HG02623 (cell line): ENCODE data around the gene MYO1D.
"Not testable (repeated sequence)": the region's sequence is repeated elsewhere in the genome, so short reads cannot be mapped to it uniquely, and the experiment has no call there.

ENCODE experiments used
- ATAC-seq: cut with Tn5 transposase; IDR thresholded peaks from one replicate; pipeline ENCODE4 v1.9.1; 2021; ENCODE audit warnings: moderate library complexity; ENCODE audit not compliant: unreplicated experiment

MYO1D gene

DNA sequence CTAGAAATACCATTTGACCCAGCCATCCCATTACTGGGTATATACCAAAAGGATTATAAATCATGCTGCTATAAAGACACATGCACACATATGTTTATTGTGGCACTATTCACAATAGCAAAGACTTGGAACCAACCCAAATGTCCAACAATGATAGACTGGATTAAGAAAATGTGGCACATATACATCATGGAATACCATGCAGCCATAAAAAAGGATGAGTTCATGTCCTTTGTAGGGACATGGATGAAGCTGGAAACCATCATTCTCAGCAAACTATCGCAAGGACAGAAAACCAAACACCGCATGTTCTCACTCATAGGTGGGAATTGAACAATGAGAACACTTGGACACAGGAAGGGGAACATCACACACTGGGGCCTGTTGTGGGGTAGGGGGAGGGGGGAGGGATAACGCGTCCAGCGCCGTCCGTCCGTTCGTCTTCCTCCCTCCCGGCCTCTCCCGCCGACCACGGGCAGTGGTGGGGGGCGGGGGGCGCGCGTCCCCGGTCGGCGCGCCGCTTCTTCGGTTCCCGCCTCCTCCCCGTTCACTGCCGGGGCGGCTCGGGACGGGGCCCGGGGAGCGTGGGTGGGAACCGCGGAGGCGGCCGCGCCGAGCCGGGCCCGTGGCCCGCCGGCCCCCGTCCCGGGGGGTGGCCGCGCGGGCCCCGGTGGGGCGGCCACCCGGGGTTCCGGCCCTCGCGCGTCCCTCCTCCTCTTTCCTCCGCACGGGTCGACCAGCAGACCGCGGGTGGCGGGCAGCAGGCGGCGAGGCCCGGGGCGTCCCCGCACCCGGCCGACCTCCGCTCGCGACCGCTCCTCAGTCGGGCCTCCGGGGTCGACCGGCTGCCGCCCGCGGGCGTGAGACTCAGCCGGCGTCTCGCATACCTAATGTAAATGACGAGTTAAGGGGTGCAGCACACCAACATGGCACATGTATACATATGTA, 54.7 kb downstream of the MYO1D start:
- ATAC-seq, result not testable (repeated sequence)

DNA sequence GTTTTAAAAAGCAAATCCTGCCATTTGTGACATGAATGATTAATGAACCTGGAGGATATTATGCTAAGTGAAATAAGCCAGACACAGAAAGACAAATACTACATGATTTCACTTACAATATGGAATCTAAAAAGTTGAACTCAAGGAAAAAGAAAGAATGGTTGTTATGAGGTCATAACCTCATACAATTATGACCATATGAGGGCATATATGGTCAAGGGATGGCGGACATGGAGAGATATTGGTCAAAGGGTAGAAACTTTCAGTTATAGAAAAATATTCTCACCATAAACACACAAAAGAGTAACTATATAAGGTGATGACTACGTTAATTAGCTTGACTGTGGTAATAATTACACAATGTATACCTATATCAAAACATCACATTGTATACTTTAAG, 56.5 kb downstream of the MYO1D start:
- ATAC-seq, result no peak

DNA sequence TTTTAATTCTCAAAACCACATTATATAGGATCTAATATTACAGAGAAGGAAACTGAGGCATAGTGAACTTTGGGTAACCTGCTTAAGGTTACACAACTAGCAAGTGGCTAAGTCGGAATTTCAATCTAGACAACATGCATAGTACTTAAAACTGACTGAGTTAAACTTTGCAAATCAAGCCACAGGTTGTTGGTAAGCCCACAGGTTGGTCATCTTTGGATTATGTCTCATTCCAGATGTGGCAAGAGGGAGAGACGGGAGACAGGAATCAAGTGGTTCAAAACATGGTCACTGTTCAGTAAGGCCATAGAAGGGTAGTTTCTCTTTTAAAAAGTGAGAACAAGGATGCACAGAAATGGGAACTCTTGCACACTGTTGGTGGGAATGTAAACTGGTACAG, 57.1 kb downstream of the MYO1D start:
- ATAC-seq, result no peak

DNA sequence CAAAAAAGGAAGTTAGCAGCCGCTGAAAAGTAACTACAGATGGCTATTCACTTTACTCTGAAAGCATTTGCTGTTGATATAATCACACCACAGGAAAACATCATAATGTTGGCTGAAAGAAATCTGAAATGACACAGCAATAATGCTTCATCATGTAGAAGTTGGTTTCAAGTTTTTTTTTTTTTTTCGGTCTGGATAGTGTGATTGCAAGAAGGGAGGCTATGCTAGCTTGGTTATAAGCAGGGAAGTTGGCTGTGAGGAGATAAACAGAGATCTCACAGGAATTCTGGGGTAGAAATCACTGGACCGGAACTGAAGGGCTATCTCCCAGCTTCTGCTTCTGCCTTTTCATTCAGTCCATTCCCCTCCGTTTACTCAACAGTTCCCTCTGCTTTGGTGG, 57.9 kb downstream of the MYO1D start:
- ATAC-seq, result no peak

DNA sequence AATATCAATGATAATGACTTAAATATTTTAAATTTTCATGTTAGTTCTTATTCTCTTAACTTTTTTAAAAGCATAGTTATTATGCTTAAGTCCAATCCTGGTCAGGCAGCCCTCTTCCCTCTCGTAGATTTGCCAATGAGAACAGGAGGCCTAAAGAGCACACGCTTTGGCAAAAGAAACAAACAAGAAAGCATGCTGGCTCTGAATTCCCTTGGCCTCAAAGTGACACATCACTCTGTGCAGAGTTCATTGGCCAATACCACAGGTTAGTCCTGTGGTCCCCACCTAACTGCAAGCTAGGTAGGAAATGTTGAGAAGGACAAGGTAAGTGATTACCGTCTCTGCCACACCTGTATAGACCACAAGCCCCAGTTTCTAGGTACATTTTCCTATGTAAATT, 61.5 kb downstream of the MYO1D start:
- no peak for ATAC-seq

DNA sequence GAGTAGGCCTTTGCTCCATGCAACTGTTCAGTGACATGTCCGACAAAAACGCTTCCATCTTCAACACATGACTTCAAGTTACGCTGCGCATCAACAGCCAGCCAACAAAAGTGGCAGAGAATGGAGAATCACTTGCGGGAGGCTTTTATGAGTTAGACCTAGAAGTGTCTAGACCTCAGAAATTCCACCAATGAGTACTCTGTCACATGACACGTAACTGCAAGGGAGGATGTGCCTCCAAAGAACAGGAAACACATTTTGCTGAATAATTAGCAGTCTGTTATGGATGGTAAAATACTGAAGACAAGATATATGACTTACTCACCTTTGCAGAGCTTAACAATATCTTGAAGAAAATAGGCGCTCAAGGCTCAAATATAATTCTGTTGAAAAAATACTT, 62.1 kb downstream of the MYO1D start:
- no peak for ATAC-seq

DNA sequence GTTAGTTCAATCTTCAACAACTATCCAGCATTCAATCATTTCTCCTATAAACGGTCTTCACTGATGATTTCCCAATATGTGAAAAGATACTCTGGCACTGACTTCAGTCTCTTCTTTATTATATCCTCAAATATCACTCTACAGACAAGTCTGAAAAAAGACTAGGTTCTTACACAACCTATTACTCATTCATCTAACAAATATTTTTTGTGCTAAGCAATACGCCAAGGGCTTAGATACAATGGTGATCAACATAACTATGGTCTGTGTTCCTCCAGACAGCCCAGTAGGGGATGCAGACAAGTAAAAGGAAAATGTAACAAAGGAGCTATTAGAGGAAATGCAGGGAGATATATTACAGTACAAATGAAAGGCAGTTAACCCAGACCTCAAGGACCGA, 63.9 kb downstream of the MYO1D start:
- ATAC-seq, result no peak

DNA sequence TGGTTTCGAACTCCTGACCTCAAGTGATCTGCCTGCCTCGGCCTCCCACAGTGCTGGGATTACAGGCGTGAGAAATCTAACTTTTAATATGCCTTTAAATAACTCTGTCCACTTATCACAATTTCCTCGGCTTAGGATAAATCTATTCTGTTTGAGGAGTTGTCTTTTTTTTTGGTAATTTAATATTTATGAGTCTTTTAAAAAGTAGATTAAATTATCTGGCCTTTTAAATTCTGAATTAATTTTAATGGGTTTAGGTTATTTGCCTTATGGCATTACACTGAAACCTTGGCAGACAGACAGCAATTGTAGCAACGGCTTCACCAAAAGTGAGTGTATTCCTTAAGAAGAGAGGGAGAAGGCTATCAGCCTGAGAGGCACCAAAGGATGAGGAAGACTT, 66.2 kb downstream of the MYO1D start:
- ATAC-seq, result no peak

DNA sequence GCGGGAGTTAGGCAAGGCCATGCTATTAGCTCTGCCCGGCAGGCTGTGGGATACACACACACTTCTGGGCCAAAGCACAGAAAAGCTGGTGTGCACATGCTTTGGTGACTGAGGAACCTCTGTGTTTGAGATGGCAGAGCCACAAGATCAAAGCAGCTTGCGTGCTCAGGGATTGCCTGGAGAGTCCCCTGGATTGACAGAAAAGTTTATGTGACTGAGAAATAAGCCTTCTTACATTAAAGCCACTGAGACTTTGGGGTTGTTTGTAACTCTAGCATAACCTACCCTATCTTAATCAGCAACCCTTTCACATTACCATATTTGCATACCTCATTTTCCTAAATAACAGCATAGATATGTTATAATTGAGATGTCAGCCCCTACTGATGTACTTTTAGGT, 69.3 kb downstream of the MYO1D start:
- ATAC-seq, result no peak

DNA sequence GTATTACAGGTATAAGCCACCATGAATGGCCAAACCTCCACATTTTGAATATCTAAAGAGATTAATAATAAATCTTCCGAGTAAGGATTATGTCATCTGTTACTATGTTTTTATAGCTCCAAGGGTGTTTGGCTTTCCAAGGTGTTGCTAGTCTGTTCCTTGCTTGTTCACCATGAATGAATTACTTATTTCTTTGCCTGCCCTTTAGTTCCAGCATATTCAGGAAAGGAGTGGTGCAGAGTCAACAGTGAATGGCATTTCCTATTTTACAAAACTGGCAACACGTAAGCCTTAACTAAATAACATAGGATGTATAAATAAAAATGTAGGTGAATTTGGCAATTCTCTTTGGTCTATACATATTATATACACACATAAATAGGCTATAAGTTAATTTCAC, 70.3 kb downstream of the MYO1D start:
- ATAC-seq, result no peak

DNA sequence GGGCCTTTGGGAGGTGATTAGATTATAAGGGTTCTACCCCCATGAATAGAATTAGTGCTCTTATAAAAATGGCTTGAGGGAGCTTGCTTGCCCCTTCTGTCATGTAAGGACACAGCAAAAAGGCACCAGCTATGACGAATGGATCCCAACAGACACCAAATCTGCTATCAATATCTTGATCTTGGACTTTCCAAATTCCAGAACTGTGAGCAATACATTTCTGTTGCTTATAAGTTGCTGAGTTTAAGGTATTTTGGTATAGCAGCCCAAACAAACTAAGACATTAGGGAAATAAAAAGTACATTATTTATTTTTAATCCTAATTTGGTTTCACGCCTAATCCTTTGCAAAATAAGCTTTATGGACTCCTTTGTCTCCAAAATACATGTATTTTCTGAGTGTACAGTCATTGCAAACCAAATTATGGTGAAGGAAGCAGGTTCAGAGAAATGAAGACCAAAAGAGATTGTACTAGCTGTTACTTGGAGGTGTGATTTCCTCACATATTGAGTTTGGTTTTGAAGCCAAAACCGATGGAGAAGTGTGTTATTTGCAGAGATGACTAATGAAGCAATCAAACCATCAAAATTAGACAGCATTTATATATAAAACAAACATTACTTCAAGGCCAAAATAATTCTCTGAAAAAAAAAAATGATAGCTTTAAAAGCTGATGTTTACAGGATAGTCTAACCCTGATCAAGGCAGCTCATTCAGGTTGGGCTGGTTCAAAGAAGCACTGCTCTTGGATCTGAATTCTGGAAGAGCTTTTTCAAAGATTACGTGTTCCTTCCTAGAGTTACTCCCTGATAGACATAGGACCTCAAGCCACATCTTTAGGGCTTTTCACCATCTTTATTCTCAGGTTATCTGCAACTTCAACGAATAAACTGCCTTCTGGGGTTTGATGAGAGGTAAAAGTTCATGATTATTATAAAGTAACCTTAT, 71.6 kb downstream of the MYO1D start:
- ATAC-seq, result no peak

DNA sequence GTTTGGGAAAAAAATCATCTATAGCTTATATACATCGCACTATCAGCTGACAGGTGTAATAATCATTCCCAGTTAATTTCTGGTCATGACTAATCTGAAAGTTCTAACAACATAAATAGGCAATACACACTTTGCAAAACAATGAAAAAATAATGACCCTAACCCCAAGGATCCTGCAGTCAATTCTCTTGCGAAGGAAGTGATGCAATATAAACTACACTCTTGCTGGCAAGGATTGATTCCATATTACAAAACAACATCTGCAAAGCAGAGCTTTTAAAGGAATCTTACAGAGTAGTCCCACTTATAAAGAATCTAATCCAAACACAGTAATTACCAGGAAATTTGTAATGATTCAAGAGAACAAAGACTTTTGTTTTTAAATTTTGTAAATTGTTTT, 73.4 kb downstream of the MYO1D start:
- no peak for ATAC-seq

DNA sequence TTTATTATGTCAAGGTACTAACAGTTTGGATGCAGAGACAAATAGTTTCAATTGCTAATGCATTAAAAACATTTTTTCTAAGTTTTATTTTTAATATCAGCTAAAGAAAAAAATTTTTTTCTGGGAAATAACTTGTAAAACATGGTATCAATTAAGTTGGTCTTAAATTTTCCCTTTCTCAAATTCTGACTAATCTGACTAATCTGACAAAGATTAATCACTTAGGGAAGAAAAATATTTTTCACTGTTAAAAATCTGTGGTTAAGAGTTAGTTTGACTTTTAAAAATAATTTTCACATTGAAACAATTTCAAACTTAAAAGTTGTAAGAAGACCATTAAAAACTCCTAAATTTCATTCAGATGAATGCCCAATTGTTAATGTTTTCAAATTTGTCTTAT, 74.6 kb downstream of the MYO1D start:
- no peak for ATAC-seq

DNA sequence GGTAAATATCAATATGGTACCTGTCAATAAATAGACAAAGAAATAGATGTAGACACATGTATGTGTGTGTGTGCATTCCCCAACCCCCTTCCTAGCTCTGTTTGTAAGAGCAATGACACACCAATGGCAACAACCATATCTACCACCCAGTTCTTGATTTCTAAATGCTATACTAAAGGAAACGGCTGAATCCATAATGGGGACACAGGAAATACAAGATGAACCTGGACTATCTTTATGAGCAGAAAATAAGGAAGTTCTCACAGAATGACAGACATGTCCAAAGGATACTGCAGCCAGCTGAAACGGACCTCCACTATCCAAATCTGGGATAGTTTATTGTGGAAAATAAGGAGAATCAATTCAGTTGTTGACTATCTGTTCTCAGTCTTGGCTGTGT, 75.3 kb downstream of the MYO1D start:
- ATAC-seq, result no peak

DNA sequence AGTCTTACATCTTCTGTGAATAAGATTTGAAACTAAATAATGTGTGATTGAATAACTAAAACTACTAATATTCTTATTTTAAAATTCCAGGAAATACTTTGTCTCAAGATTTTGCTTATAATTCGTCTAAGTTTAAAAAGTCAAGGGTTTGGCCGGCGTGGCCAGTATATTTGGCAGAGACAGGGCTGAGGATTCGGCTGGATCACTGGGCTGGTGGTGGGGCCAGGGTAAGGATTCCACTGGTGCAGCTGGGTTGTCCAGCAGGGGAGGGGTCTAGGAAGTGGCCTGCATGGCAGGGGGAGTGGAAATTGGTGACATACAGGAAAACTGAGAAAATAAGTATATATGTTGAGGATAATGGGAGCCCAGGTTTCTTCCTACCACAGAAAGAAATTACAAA, 75.7 kb downstream of the MYO1D start:
- no peak for ATAC-seq

DNA sequence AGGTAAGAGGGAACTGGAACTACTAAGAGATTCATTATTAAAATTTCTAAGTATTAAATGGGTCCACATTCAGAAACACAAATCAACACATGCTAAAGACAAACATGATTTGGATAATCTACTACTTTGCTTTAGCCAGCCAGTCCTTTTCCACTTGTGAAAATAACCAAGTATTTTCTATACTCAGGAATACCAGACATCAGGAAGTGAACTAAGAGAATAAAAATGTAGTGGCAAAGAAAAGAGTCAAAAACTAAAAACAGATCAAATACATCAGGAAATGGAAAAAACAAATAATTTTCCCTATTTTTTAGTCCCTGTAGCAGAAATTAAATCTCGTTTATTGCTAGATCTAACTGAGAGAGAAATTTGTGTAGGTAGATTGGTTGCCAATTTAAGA, 78.0 kb downstream of the MYO1D start:
- ATAC-seq, result no peak

DNA sequence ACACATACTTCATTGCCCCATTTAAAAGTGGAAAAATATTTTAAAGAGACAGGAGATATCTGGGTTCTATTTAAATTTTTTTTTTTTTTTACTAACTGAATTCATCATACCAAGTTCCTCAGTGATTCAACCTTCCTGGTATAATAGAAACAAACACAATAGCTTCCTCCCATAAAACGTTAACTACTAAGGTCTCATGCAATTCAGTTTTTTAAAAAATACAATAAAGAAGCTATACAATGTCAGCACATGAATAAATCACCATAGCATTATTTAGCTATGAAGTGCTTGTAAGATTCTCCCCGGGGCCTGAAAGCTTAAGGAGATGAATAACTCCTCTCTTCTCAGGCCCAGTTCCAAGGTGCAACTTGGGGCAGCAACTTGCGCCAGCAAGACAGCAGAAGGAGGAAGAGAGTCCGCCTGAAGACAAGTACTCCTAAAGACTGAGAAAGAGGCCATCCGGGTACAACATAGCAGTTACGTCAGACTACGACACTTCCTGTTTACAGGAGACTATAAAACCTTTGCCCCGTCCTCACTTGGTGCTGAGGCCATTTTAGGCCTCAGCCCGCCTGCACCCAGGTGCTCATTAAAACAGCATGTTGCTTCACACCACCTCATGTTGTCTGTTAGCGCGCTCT, 81.5 kb downstream of the MYO1D start:
- ATAC-seq, result no peak

DNA sequence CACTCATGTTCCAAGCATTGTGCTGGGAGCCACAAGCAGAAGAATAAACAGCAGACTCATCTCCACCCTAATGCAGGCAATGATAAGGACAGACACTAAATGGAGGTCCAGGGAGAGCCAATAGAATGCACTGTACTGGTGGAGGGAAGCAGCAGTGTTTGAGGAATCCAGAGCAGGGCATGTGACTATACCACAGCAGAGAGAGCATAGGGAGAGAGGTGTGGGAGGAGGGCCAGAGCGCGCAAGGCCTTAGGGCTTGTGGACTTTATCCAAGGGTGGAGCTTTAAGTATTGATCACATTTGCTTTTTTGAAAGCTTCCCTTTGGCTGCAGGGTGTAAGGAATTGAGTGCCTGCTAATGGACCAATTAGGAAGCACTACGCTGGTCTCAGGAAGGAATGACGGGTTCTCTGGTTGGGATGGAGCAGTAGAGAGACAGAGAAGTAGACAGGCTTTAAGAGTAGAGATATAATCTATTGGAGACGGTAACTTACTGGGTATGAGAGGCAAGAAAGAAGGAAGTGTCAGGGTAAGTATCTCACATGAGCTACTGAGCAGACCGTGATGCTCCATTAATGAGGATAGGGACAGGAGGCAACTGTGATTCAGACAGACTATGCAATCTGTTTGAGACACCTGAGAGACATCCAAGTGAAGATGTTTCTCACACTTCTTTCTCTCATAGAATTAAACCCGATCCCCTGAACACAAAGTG, 82.2 kb downstream of the MYO1D start:
- ATAC-seq, result no peak

DNA sequence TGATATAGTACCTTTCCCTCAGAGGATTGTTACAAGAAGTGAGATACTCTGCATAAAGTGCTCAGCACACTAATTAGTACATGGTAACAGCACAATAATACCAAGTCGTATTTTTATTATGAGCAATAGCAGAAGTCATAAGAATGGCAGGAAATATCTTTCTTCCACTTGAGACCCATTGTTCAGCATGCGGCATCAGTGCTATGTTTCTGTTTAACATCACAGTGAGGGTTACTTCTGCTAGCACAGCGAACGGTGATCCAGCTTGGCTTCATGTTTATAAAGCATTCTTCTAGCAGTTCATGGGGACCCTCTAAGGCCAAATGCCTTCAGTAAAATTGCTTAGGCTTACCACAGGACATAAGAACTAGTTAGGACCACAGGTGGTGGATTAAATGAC, 83.1 kb downstream of the MYO1D start:
- ATAC-seq, result no peak

DNA sequence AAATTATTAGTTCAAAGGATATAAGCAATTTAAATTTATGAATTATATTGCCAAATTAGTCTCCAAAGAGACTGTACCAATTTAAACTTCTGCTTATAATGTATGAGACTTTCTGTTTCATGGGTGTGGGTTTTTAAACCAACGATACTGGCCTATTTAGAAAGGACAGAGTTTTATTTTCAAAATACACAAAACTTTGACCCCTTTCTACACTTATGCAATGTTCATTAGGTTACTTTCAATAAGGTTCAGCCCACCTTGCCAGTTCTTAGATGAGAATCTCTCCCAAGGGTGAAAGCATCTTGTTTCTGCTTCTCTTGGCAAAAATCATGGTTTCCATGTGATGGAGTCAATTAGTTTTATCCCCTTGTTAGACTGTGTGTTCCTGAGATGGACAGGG, 84.7 kb downstream of the MYO1D start:
- no peak for ATAC-seq

DNA sequence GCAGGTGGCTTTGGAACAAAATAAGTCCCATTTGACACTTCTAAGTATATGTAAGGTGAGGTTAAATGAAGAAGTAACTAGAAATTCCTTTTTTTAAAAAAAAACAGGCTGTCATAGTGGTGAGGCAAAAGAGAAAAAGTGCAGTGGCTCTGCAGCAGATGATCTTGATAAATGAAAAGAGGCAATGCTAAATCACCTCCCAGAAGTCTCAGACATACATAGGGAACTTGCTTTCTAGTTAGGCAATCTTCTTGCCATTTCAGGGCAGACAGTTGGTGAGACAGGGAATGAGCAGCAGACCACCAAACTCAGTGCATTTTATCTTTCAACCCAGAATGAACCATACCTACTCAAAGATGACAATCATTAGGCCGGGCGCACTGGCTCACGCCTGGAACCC, 90.8 kb downstream of the MYO1D start:
- no peak for ATAC-seq
